Transverse colon (tissue), 4 donors: Measurements from ENCODE around the gene SLC27A5. TPM values are rescaled to one million over a fixed set of nuclear protein-coding genes. Genes with fewer than 3 reads are reported as not detected.
A peak's percentile ranks its signal among the peaks of the same experiment; 100 is the strongest.

Source experiments
- DNase-seq: peaks from one replicate; pipeline ENCODE4 v3.0.0-alpha.2; 2019
- H3K27ac ChIP-seq, 4 donors: fragments of 200-600 bp; sonication (generic); 2 replicates each; pipeline ENCODE4 v1.5.1; 2016 to 2018; ENCODE audit warnings: inconsistent platforms in 4 of 4
- H3K27me3 ChIP-seq: fragments of 200-600 bp; sonication (generic); 2 replicates; pipeline ENCODE4 v1.5.1; 2017; ENCODE audit warnings: inconsistent platforms
- H3K36me3 ChIP-seq, 4 donors: fragments of 200-600 bp; sonication (generic); 2 replicates each; pipeline ENCODE4 v1.5.1; 2017 to 2019; ENCODE audit warnings: inconsistent platforms in 4 of 4
- H3K4me1 ChIP-seq, 4 donors: fragments of 200-600 bp; sonication (generic); 2 replicates each; pipeline ENCODE4 v1.5.1; 2017 to 2020; ENCODE audit warnings: inconsistent platforms in 4 of 4
- H3K4me3 ChIP-seq, 4 donors: fragments of 200-600 bp; sonication (generic); 1 replicate in 1 of 4; 2 replicates in 3 of 4; pipeline versions ENCODE4 v1.5.1 to v1.6.1; 2017 to 2019; ENCODE audit warnings: inconsistent platforms in 4 of 4
- H3K9me3 ChIP-seq, 2 donors: fragments of 200-600 bp; sonication (generic); 2 replicates each; pipeline ENCODE4 v1.5.1; 2017 to 2019; ENCODE audit warnings: inconsistent platforms in 2 of 2
- EP300 ChIP-seq: sonication (generic); formaldehyde crosslinking; IDR thresholded peaks from one replicate; pipeline ENCODE4 v1.6.1; 2017; ENCODE audit warnings: antibody characterized with exemption, low read depth
- POLR2A ChIP-seq: fragments of 450-650 bp; IDR thresholded peaks from one replicate; pipeline ENCODE4 v1.6.1; 2016; ENCODE audit warnings: antibody characterized with exemption, mild to moderate bottlenecking, moderate library complexity
- POLR2AphosphoS5 ChIP-seq, 3 donors: sonication (generic); formaldehyde crosslinking; IDR thresholded peaks; one replicate each; pipeline ENCODE4 v1.6.1; 2016; ENCODE audit warnings: antibody characterized with exemption in 3 of 3
- WGBS, 2 donors: methylation state at CpG; one replicate each; pipeline ENCODE4 v1.1.5; 2018; ENCODE audit warnings: low coverage in 1 of 2; 5-methylcytosine and 5-hydroxymethylcytosine counted together
- in situ Hi-C, 4 donors: fragments of 200-750 bp; cut with MboI; loops; one replicate each; pipeline versions ENCODE4 v1.15.0 to v1.15.1; 2017; ENCODE audit warnings: low sequenced_read_pairs in 3 of 4, low pct_ligation_motif_present in 1 of 4, low pct_unique_long_range_greater_than_20kb in 1 of 4
- intact Hi-C: fragments of 100-400 bp; cut with DNase I; formaldehyde crosslinking; loops from one replicate; pipeline ENCODE4 v1.15.1; 2023; ENCODE audit warnings: low total_unique reads
- total RNA-seq, 4 donors: library from RNA; depleted of rRNA; stranded (reverse); fragments of >200 nt; gene quantifications; one replicate each; pipeline ENCODE4 v1.1.0, GENCODE V29; 2016
- TF ChIP-seq, protein P1 (sequence below), 5 experiments: fragments of 200-600 bp in 3 of 5; fragments of 450-650 bp in 2 of 5; sonication (generic) in 3 of 5; IDR thresholded peaks; 1 replicate in 2 of 5; 2 replicates in 3 of 5; pipeline ENCODE4 v1.5.1; 2016 to 2017; ENCODE audit warnings: antibody characterized with exemption in 5 of 5, inconsistent platforms in 3 of 5, mild to moderate bottlenecking in 2 of 5, moderate library complexity in 1 of 5

SLC27A5 gene
- total RNA-seq, 4 donors from 2014 or later = 3.3 to 5.0 (median 4.4) TPM; not detected in 1

DNA sequence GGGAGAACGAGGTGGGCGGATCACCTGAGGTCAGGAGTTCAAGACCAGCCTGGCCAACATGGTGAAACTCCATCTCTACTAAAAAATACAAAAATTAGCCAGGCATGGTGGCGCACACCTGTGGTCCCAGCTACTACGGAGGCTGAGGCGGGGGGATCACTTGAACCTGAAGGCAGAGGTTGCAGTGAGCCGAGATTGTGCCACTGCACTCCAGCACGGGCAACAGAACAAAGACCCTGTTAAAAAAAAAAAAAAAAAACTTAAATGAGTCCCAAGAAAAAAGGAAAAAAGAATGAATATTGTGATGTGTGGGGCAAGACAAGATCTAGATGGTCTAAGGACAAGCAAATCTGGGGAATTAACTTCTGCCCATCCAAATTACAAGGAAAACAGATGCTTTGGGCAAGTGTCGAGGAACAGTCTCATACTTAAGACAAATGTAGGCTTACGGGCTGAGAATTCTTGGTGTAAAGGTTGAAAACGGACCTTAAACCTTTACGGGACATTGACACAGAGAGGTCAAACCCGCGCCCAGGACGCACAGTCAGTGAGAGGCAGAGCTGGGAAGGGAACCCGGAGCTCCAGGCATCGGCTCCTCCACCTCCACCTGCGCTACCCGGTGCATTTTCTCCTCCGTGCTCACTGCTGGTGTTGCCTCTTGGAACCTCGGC, 45.6 kb downstream of the SLC27A5 start:
- Histone ChIP-seq H3K27me3 (no peaks in the 10 kb centered on the region), H3K4me1 (peaks cover 6 to 15% (median 8%) of the 10 kb centered on the region in 4 donors), H3K4me3 (peak overlapping the region; percentile 3 to 99 (median 94)), H3K27ac (peak overlapping the region in 2 of 4 donors; percentile 77 to 94), H3K9me3 (no peaks in the 10 kb centered on the region), H3K36me3 (peaks cover 0 to 7% (median 0%) of the 10 kb centered on the region in 4 donors)
- no peak for DNase-seq
- intact Hi-C loops (no loop called here), in situ Hi-C loops (no loop called here)
- WGBS, 2 donors = 32 to 34% methylated on average over 4 to 20 of the region's 20 CpGs
- TF ChIP-seq POLR2A (no peak), POLR2AphosphoS5 (IDR thresholded peaks at IDR 0.05) (no peak)
- TF ChIP-seq, protein P1, sequence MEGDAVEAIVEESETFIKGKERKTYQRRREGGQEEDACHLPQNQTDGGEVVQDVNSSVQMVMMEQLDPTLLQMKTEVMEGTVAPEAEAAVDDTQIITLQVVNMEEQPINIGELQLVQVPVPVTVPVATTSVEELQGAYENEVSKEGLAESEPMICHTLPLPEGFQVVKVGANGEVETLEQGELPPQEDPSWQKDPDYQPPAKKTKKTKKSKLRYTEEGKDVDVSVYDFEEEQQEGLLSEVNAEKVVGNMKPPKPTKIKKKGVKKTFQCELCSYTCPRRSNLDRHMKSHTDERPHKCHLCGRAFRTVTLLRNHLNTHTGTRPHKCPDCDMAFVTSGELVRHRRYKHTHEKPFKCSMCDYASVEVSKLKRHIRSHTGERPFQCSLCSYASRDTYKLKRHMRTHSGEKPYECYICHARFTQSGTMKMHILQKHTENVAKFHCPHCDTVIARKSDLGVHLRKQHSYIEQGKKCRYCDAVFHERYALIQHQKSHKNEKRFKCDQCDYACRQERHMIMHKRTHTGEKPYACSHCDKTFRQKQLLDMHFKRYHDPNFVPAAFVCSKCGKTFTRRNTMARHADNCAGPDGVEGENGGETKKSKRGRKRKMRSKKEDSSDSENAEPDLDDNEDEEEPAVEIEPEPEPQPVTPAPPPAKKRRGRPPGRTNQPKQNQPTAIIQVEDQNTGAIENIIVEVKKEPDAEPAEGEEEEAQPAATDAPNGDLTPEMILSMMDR (IDR thresholded peaks at IDR 0.05) = no peak

DNA sequence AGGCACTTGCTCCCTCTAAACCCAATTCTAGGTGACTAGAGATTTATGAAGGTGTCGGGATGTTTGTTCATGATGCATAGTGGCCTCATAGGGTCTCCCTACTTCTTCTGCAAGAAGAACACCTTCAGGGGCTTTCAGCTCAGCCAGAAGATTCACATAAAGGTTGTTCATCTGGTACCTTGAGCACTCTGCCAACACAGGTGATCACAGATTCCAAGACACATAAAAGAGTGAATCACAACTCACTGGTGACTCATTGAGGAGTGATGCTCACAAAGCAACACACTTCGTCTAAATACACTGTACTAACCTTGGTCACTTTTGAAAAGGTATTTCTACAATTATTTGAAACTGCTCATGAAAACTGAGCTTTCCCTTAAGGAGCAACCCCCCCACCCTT, 51.8 kb downstream of the SLC27A5 start:
- DNase-seq = no peak
- TF ChIP-seq POLR2A = no peak
- TF ChIP-seq POLR2AphosphoS5 (IDR thresholded peaks at IDR 0.05) = no peak
- no peak for TF ChIP-seq EP300
- TF ChIP-seq, protein P1 (IDR thresholded peaks at IDR 0.05) = no peak
- Histone ChIP-seq H3K27ac (no peak overlapping the region), H3K4me1 (no peaks in the 10 kb centered on the region), H3K4me3 (no peak overlapping the region), H3K27me3 (no peaks in the 10 kb centered on the region), H3K36me3 (no peaks in the 10 kb centered on the region), H3K9me3 (no peaks in the 10 kb centered on the region)
- intact Hi-C loops = no loop called here
- in situ Hi-C loops = no loop called here
- WGBS, 2 donors = 80 to 88% methylated on average over 1 to 2 of the region's 2 CpGs

DNA sequence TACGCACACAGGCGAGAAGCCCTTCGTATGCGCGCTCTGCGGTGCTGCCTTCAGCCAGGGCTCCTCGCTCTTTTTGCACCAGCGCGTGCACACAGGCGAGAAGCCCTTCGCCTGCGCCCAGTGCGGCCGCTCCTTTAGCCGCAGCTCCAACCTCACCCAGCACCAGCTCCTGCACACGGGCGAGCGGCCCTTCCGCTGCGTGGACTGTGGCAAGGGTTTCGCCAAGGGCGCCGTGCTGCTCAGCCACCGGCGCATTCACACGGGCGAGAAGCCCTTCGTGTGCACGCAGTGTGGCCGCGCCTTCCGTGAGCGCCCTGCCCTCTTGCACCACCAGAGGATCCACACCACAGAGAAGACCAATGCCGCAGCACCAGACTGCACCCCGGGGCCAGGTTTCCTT, 55.7 kb downstream of the SLC27A5 start:
- Histone ChIP-seq H3K27me3 (no peaks in the 10 kb centered on the region), H3K4me3 (no peak overlapping the region), H3K27ac (no peak overlapping the region), H3K4me1 (peaks cover 0 to 11% (median 3%) of the 10 kb centered on the region in 4 donors), H3K36me3 (no peaks in the 10 kb centered on the region), H3K9me3 (no peaks in the 10 kb centered on the region)
- intact Hi-C loops (no loop called here), in situ Hi-C loops (no loop called here)
- no peak for DNase-seq
- TF ChIP-seq EP300 = no peak
- no peak for TF ChIP-seq POLR2AphosphoS5 (IDR thresholded peaks at IDR 0.05)
- TF ChIP-seq, protein P1 (IDR thresholded peaks at IDR 0.05) = no peak
- no peak for TF ChIP-seq POLR2A
- 97% methylated on average over 35 of the region's 35 CpGs; no CpG with 5 or more reads in 1 of the 2 donors for WGBS, 2 donors

DNA sequence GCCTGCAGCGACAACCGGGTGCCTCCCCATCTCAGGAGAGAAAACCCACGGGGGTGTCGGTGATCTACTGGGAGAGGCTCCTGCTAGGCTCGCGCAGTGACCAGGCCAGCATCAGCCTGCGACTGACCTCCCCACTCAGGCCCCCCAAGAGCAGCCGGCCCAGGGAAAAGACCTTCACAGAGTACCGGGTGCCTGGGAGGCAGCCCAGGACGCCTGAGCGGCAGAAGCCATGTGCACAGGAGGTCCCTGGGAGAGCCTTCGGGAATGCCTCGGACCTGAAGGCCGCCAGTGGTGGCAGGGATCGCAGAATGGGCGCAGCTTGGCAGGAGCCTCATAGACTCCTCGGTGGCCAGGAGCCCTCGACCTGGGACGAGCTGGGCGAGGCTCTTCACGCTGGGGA, 56.5 kb downstream of the SLC27A5 start:
- no peaks in the 10 kb centered on the region for H3K36me3 ChIP-seq
- TF ChIP-seq POLR2A (no peak), POLR2AphosphoS5 (IDR thresholded peaks at IDR 0.05) (no peak), EP300 (no peak)
- TF ChIP-seq, protein P1 (IDR thresholded peaks at IDR 0.05) = no peak

More for the DNA sequence above, 56.5 kb downstream of the SLC27A5 start:
- 96% methylated on average over 21 of the region's 21 CpGs; no CpG with 5 or more reads in 1 of the 2 donors for WGBS, 2 donors
- Histone ChIP-seq H3K4me1 (peaks cover 0 to 15% (median 10%) of the 10 kb centered on the region in 4 donors), H3K27ac (no peak overlapping the region), H3K9me3 (no peaks in the 10 kb centered on the region), H3K27me3 (no peaks in the 10 kb centered on the region), H3K4me3 (no peak overlapping the region)
- no peak for DNase-seq
- in situ Hi-C loops = no loop called here
- intact Hi-C loops = no loop called here
